SHP77 treated with DMSO at 0.1 percent for 48 hours (cell line): ENCODE results near the gene MOB3B.
"Not testable (repeated sequence)": the region's sequence is repeated elsewhere in the genome, so short reads cannot be mapped to it uniquely, and the experiment has no call there.

Source experiments
- DNase-seq: peaks from one replicate; lab custom pipeline; 2025; lab: John Stamatoyannopoulos, UW

Gene MOB3B

DNA sequence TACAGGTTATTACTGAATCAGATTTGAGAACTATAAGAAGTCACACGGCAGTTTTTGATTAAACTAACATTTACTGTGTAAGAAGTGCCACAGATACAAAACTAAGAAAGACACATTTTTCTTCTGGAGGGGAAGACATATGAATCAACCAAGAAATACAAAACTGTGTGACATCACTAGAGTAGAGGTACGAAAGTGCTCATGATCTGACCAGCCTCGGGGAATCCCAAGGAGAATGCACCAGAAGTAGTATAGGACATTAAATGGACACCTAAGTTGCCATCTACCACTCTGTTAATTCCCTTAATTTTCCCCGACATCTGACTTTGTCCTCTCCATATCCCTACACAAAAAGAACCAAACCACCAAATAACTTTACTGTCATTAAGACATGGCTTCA lies 10.8 kb downstream of the MOB3B start:
- no peak for DNase-seq

GRCh38 chr9:27518006-27518405 lies 11.6 kb downstream of the MOB3B start:
- no peak for DNase-seq

DNA sequence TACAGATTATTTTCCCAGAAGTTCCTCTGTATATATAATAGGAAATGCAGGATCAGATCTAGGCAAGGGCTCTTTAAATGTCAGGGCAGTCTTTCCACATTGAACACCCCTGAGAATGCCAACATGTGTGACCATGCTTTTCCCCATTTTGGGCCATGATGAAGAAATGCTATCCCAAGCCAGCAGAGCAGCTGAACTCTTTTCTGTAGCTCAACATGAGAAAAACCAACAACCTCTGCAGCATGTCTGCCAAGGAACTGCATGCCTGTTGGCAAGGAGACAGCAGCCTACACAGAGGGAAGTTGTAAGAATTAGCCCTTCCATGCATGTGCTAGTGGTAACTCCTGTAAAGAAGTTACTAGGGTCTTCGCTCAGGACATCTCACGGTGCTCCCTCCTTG lies 15.1 kb downstream of the MOB3B start:
- DNase-seq = no peak

- no peak for DNase-seq
Measured at GRCh38 chr9:27511771-27512170, 17.8 kb downstream of the MOB3B start.

GRCh38 chr9:27510780-27511179 lies 18.8 kb downstream of the MOB3B start:
- no peak for DNase-seq

GRCh38 chr9:27506981-27507380 lies 22.6 kb downstream of the MOB3B start:
- no peak for DNase-seq

- DNase-seq = no peak
Measured at GRCh38 chr9:27505744-27506161, 23.9 kb downstream of the MOB3B start.

- no peak for DNase-seq
Measured at GRCh38 chr9:27504259-27504658, 25.4 kb downstream of the MOB3B start.

GRCh38 chr9:27503623-27504022 lies 26.0 kb downstream of the MOB3B start:
- DNase-seq = no peak

GRCh38 chr9:27500902-27501301 lies 28.7 kb downstream of the MOB3B start:
- not testable (repeated sequence) for DNase-seq

- no peak for DNase-seq
Measured at GRCh38 chr9:27499451-27499850, 30.2 kb downstream of the MOB3B start.

- DNase-seq = no peak
Measured at GRCh38 chr9:27497883-27498417, 31.7 kb downstream of the MOB3B start.

GRCh38 chr9:27496135-27496504 lies 33.5 kb downstream of the MOB3B start:
- DNase-seq = no peak

DNA sequence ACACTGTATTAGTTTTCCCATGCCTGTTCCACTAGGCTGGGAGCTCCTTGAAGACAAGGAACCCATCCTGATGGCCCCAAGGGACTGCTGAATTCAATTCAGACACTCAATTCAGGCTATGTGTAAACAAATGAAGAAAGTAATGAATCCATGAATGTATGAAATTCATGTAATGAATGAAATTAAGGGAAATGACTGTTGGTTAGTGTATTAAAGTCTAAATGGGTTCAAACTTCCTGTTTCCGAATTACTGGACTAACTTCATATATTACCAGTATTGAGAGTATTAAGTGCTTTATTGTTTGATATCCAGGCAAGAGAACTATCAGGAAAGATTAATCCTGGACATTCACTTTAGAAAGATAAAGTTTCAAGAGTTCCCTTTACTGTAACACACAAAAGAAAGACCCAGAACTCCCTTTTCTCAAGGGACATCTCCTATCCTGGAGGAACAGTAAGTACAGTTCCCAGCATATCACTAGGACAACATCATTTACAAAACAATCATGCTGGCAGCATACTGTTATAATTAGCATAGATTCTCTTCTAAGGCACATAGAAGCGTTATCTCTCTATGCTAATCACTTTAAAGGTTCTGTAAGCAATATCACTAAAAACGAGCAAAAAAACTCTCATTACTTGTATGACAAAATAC lies 34.0 kb downstream of the MOB3B start:
- DNase-seq = no peak

DNA sequence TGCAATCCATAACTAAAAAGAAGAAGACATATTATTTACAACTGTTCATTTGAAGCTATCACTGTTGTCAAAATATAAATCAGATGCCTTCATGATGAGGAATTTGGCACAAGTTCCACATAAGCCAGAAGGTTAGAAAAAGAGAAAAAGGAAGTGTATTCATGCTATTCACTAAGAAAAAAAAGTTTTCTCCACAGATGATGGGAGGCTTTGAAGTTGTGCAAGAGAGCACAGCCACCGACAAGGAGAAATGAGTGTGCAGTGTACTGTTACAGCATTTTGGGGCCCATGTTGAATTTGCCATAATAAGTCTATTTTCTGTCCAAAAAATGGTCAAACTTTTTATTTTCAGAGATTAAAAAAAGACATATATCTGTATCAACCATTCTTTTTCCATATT lies 38.5 kb downstream of the MOB3B start:
- no peak for DNase-seq

DNA sequence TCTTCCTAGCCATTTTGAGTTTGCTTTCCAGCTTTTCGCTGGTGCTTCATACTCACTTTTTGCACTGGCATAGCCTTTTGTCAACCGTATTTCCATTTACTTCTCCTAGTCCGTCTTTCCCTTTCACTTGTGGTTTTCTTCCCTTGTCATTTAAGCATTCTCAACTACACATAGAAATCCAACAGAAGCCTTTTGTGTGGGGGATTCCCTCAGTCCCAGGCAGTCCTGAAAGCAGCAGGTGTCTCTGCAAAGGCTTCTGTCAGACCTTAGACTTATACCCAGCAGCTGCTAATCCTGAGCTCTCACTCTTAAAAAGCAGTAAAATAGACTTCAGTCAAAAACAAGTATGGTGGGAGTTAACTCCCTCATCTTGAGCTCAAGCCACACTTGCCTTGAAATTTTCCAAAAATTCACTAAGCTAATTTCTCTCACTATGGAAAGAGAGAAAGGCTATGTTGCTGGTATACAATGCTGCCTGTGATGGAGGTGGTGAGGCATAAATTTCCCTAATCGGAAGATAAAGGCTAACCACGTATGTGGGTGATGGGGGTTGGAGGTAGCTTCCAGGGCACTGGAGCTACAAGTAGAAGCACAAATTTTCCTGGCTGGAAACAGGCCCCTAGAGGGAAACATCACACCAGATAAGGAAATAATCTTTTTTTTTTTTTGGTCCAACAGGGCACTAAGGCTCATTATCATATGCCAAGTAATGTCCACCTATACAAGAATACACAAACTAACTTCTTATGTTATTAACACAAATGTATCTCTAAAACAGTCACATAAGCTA lies 40.3 kb downstream of the MOB3B start:
- no peak for DNase-seq

DNA sequence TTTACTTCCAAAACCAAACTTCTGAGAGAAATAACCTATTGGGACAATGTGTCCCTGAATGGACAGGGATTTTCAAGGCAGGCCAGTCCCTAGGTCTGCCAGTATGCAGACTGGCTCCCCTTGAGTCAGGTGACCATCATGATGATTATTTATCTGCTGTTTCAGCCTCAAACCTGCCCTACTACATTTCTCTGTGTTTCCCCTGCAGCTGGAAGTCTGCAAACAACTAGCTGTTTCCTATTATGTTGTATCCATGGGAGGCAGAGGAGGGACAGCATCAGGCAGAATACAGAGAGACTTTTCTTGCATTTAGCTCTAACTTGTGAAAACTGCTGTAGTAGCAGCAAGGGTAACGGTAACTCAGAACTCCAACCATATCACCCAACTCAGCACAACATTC lies 41.7 kb downstream of the MOB3B start:
- no peak for DNase-seq

DNA sequence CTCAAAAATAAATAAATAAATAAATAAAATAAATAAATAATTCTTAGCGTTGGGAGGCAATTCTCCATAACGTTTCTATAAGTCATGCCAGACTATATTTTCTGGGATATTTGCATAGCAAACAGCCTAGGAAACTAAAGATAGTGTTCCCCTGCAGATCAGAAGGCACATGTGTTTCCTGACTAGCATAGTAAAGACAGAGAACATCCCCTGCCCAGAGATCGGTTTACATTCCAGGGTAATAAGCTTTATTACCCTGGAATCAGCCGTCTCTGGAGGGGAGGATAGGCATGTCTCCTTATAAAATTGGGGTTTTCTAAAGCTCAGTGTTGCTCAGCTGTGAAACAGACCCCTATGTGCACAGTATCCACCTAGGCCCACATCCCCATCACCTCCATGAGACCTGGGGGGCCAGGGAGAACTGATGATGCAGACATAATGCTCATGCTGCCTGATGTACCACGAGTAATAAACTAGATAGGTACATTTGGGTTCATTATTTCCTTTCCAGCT lies 42.4 kb downstream of the MOB3B start:
- DNase-seq = no peak

- no peak for DNase-seq
Measured at GRCh38 chr9:27485158-27485557, 44.5 kb downstream of the MOB3B start.

- DNase-seq = no peak
Measured at GRCh38 chr9:27483576-27483975, 46.0 kb downstream of the MOB3B start.

GRCh38 chr9:27482709-27483108 lies 46.9 kb downstream of the MOB3B start:
- no peak for DNase-seq

DNA sequence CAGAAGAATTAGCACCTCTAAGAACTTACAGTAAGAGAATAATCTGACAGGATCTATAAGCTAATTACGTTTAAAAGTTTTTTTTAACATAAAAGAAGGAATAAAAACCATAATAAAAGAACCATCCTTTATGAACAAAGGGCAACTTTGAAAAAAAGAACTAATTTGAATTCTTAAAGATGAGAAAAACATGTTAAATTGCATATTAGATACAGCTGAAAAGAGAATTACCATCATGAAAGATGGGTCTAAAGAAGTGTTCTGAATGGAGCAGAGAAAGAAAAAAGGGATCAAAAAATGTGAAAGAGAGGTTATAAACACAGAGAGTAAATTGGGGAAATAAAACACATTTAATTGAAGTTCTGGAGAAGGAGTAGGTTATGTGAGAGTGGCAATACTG lies 51.3 kb downstream of the MOB3B start:
- no peak for DNase-seq

DNA sequence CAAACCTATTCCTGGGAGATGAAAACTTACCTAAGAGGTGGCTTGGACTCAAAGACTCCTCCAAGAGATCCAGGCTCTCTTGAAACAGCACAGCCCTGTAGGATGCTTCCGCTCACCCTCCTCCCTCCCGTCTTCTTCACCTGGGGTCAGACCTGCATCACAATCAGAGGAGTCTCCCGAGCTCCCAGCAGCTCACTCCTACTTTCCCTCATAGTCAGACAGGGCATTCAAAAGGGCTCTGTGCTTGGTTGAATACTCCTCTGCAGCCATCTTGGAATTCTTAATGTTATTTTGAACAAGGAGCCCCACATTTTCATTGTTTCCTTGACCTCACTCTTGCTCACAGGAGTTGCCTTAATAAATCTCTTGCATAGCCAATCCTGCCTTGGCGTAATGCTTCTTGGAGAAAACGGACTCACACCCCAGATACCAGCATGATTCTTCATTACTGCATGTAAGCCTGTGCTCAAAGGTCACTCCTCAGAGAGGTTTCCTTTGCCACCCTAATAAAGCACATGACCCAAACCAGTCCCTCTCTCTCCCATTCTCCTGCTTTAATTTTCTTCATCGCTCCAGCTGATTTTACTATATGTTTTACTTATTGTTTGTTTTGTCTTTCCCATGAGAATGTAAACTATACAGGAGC lies 52.6 kb downstream of the MOB3B start:
- no peak for DNase-seq
